ENCODE measurements around the gene OR9A2. TPM values are rescaled to one million over a fixed set of nuclear protein-coding genes. Genes with fewer than 3 reads are reported as not detected.

Gene OR9A2
- total and polyA plus RNA-seq, 10 of the 15 experiments (the other 5 are each of a cell fraction or from before 2014, with no cell fraction given) = not detected

- TF ChIP-seq HDAC6 (IDR thresholded peaks at IDR 0.05; ENCODE audit: unreplicated experiment) (no peak), IKZF1 (conservative IDR thresholded peaks at IDR 0.05) (no peak), BHLHE40 (IDR thresholded peaks at IDR 0.05; ENCODE audit: borderline replicate concordance in 1 of 2, low read depth in 2 of 2, low read length in 1 of 2) (no peak), STAT1 (conservative IDR thresholded peaks at IDR 0.05) (no peak)
- TF ChIP-seq, protein P1, sequence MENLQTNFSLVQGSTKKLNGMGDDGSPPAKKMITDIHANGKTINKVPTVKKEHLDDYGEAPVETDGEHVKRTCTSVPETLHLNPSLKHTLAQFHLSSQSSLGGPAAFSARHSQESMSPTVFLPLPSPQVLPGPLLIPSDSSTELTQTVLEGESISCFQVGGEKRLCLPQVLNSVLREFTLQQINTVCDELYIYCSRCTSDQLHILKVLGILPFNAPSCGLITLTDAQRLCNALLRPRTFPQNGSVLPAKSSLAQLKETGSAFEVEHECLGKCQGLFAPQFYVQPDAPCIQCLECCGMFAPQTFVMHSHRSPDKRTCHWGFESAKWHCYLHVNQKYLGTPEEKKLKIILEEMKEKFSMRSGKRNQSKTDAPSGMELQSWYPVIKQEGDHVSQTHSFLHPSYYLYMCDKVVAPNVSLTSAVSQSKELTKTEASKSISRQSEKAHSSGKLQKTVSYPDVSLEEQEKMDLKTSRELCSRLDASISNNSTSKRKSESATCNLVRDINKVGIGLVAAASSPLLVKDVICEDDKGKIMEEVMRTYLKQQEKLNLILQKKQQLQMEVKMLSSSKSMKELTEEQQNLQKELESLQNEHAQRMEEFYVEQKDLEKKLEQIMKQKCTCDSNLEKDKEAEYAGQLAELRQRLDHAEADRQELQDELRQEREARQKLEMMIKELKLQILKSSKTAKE (IDR thresholded peaks at IDR 0.05; ENCODE audit: low read depth, poor library complexity, severe bottlenecking) = no peak
- TF ChIP-seq, protein P2, sequence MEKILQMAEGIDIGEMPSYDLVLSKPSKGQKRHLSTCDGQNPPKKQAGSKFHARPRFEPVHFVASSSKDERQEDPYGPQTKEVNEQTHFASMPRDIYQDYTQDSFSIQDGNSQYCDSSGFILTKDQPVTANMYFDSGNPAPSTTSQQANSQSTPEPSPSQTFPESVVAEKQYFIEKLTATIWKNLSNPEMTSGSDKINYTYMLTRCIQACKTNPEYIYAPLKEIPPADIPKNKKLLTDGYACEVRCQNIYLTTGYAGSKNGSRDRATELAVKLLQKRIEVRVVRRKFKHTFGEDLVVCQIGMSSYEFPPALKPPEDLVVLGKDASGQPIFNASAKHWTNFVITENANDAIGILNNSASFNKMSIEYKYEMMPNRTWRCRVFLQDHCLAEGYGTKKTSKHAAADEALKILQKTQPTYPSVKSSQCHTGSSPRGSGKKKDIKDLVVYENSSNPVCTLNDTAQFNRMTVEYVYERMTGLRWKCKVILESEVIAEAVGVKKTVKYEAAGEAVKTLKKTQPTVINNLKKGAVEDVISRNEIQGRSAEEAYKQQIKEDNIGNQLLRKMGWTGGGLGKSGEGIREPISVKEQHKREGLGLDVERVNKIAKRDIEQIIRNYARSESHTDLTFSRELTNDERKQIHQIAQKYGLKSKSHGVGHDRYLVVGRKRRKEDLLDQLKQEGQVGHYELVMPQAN (conservative IDR thresholded peaks at IDR 0.05) = no peak
- TF ChIP-seq, protein P3, sequence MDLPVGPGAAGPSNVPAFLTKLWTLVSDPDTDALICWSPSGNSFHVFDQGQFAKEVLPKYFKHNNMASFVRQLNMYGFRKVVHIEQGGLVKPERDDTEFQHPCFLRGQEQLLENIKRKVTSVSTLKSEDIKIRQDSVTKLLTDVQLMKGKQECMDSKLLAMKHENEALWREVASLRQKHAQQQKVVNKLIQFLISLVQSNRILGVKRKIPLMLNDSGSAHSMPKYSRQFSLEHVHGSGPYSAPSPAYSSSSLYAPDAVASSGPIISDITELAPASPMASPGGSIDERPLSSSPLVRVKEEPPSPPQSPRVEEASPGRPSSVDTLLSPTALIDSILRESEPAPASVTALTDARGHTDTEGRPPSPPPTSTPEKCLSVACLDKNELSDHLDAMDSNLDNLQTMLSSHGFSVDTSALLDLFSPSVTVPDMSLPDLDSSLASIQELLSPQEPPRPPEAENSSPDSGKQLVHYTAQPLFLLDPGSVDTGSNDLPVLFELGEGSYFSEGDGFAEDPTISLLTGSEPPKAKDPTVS (IDR thresholded peaks at IDR 0.05; ENCODE audit: low read depth, low read length) = no peak
Measured at GRCh38 chr7:143048827-143049226, 21.9 kb upstream of the OR9A2 start (continued).
